SK-N-SH treated with all-trans-retinoic acid at 6 μM for 48 hours (cell line): ENCODE data around the gene CPLX1.

Experiments used
- ARNTL ChIP-seq: fragments of 450-650 bp; formaldehyde crosslinking; IDR thresholded peaks from 2 replicates; pipeline ENCODE4 v1.5.0; 2020; ENCODE audit warnings: low read depth, mild to moderate bottlenecking, moderate library complexity, borderline replicate concordance
- ESRRG ChIP-seq: fragments of 250-450 bp; sonication (Bioruptor Pico); IDR thresholded peaks from 2 replicates; pipeline ENCODE4 v1.6.1; 2021; ENCODE audit warnings: mild to moderate bottlenecking
- GLIS3 ChIP-seq: fragments of 250-450 bp; sonication (Bioruptor Pico); IDR thresholded peaks from 2 replicates; pipeline ENCODE4 v1.5.0; 2020; ENCODE audit warnings: mild to moderate bottlenecking, moderate library complexity
- RARB ChIP-seq: fragments of 250-450 bp; sonication (Bioruptor Pico); IDR thresholded peaks from 2 replicates; pipeline ENCODE4 v1.8.0; 2021; ENCODE audit warnings: mild to moderate bottlenecking, moderate library complexity
- SNAI2 ChIP-seq: fragments of 250-450 bp; sonication (Bioruptor Pico); IDR thresholded peaks from 2 replicates; pipeline ENCODE4 v1.5.0; 2020; ENCODE audit warnings: mild to moderate bottlenecking, moderate library complexity
- TOX ChIP-seq: fragments of 250-450 bp; sonication (Bioruptor Pico); IDR thresholded peaks from 2 replicates; pipeline ENCODE4 v1.8.0; 2021; ENCODE audit warnings: mild to moderate bottlenecking, moderate library complexity, borderline replicate concordance
- ZC3H10 ChIP-seq: fragments of 250-450 bp; sonication (Bioruptor Pico); IDR thresholded peaks from 2 replicates; pipeline ENCODE4 v1.5.1; 2021; ENCODE audit warnings: mild to moderate bottlenecking, moderate library complexity
- ZNF70 ChIP-seq: fragments of 450-650 bp; formaldehyde crosslinking; IDR thresholded peaks from 2 replicates; pipeline ENCODE4 v1.5.0; 2020; ENCODE audit warnings: mild to moderate bottlenecking, moderate library complexity
- TF ChIP-seq, protein P1 (sequence below): fragments of 250-450 bp; sonication (Bioruptor Pico); IDR thresholded peaks from 2 replicates; pipeline ENCODE4 v1.8.0; 2021; ENCODE audit warnings: low read depth, mild to moderate bottlenecking, moderate library complexity, borderline replicate concordance
- TF ChIP-seq, protein P2 (sequence below): fragments of 250-450 bp; sonication (Bioruptor Pico); IDR thresholded peaks from 2 replicates; pipeline ENCODE4 v1.5.1; 2021; ENCODE audit warnings: mild to moderate bottlenecking, moderate library complexity
- TF ChIP-seq, protein P3 (sequence below): fragments of 250-450 bp; sonication (Bioruptor Pico); IDR thresholded peaks from 2 replicates; pipeline ENCODE4 v1.5.1; 2020; ENCODE audit warnings: low read depth, mild to moderate bottlenecking, moderate library complexity
- TF ChIP-seq, protein P4 (sequence below): fragments of 250-450 bp; sonication (Bioruptor Pico); IDR thresholded peaks from 2 replicates; pipeline ENCODE4 v1.8.0; 2020; ENCODE audit warnings: mild to moderate bottlenecking, moderate library complexity, borderline replicate concordance
- TF ChIP-seq, protein P5 (sequence below): fragments of 250-450 bp; sonication (Bioruptor Pico); IDR thresholded peaks from 2 replicates; pipeline ENCODE4 v1.5.0; 2020; ENCODE audit warnings: mild to moderate bottlenecking, moderate library complexity

DNA sequence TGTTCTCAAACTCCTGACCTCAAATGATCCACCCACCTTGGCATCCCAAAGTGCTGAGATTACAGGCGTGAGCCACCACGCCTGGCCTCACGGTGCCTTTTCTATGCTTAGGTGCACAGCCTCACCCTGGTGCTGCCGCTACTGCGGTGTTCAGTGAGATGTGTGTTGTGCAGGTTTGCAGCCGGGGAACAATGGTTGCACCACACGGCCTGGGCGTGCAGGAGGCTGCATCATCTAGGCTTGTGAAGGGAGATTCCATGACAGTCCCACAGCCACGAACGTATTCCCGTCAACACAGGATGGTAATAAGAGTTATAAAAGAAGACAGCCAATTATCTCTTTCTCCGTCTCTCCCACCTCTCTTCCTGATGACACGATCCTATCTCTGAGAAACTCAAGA is 22.0 kb downstream of the CPLX1 start:
- TF ChIP-seq RARB (CRISPR knock-in tag) (no peak), TOX (CRISPR knock-in tag) (no peak), ZNF70 (CRISPR knock-in tag) (no peak), ARNTL (CRISPR knock-in tag) (no peak), ESRRG (CRISPR knock-in tag) (no peak), ZC3H10 (no peak), SNAI2 (no peak), GLIS3 (CRISPR knock-in tag) (no peak)
- TF ChIP-seq, protein P1, sequence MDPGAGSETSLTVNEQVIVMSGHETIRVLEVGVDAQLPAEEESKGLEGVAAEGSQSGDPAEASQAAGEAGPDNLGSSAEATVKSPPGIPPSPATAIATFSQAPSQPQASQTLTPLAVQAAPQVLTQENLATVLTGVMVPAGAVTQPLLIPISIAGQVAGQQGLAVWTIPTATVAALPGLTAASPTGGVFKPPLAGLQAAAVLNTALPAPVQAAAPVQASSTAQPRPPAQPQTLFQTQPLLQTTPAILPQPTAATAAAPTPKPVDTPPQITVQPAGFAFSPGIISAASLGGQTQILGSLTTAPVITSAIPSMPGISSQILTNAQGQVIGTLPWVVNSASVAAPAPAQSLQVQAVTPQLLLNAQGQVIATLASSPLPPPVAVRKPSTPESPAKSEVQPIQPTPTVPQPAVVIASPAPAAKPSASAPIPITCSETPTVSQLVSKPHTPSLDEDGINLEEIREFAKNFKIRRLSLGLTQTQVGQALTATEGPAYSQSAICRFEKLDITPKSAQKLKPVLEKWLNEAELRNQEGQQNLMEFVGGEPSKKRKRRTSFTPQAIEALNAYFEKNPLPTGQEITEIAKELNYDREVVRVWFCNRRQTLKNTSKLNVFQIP (CRISPR knock-in tag): no peak
- TF ChIP-seq, protein P2, sequence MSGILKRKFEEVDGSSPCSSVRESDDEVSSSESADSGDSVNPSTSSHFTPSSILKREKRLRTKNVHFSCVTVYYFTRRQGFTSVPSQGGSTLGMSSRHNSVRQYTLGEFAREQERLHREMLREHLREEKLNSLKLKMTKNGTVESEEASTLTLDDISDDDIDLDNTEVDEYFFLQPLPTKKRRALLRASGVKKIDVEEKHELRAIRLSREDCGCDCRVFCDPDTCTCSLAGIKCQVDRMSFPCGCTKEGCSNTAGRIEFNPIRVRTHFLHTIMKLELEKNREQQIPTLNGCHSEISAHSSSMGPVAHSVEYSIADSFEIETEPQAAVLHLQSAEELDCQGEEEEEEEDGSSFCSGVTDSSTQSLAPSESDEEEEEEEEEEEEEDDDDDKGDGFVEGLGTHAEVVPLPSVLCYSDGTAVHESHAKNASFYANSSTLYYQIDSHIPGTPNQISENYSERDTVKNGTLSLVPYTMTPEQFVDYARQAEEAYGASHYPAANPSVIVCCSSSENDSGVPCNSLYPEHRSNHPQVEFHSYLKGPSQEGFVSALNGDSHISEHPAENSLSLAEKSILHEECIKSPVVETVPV (CRISPR knock-in tag): no peak
- TF ChIP-seq, protein P3, sequence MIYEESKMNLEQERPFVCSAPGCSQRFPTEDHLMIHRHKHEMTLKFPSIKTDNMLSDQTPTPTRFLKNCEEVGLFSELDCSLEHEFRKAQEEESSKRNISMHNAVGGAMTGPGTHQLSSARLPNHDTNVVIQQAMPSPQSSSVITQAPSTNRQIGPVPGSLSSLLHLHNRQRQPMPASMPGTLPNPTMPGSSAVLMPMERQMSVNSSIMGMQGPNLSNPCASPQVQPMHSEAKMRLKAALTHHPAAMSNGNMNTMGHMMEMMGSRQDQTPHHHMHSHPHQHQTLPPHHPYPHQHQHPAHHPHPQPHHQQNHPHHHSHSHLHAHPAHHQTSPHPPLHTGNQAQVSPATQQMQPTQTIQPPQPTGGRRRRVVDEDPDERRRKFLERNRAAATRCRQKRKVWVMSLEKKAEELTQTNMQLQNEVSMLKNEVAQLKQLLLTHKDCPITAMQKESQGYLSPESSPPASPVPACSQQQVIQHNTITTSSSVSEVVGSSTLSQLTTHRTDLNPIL (CRISPR knock-in tag): no peak
- TF ChIP-seq, protein P4, sequence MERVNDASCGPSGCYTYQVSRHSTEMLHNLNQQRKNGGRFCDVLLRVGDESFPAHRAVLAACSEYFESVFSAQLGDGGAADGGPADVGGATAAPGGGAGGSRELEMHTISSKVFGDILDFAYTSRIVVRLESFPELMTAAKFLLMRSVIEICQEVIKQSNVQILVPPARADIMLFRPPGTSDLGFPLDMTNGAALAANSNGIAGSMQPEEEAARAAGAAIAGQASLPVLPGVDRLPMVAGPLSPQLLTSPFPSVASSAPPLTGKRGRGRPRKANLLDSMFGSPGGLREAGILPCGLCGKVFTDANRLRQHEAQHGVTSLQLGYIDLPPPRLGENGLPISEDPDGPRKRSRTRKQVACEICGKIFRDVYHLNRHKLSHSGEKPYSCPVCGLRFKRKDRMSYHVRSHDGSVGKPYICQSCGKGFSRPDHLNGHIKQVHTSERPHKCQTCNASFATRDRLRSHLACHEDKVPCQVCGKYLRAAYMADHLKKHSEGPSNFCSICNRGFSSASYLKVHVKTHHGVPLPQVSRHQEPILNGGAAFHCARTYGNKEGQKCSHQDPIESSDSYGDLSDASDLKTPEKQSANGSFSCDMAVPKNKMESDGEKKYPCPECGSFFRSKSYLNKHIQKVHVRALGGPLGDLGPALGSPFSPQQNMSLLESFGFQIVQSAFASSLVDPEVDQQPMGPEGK (CRISPR knock-in tag): no peak
- TF ChIP-seq, protein P5, sequence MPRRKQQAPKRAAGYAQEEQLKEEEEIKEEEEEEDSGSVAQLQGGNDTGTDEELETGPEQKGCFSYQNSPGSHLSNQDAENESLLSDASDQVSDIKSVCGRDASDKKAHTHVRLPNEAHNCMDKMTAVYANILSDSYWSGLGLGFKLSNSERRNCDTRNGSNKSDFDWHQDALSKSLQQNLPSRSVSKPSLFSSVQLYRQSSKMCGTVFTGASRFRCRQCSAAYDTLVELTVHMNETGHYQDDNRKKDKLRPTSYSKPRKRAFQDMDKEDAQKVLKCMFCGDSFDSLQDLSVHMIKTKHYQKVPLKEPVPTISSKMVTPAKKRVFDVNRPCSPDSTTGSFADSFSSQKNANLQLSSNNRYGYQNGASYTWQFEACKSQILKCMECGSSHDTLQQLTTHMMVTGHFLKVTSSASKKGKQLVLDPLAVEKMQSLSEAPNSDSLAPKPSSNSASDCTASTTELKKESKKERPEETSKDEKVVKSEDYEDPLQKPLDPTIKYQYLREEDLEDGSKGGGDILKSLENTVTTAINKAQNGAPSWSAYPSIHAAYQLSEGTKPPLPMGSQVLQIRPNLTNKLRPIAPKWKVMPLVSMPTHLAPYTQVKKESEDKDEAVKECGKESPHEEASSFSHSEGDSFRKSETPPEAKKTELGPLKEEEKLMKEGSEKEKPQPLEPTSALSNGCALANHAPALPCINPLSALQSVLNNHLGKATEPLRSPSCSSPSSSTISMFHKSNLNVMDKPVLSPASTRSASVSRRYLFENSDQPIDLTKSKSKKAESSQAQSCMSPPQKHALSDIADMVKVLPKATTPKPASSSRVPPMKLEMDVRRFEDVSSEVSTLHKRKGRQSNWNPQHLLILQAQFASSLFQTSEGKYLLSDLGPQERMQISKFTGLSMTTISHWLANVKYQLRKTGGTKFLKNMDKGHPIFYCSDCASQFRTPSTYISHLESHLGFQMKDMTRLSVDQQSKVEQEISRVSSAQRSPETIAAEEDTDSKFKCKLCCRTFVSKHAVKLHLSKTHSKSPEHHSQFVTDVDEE (CRISPR knock-in tag): no peak
